Neural progenitor cell (in vitro differentiated cells): ENCODE data around the gene ZRSR2.

Experiments used
- EZH2phosphoT487 ChIP-seq: fragments of 200-600 bp; sonication (generic); IDR thresholded peaks from 2 replicates; pipeline ENCODE4 v1.6.1; 2017; ENCODE audit warnings: antibody characterized with exemption
- TF ChIP-seq, protein P1 (sequence below): fragments of 200-600 bp; sonication (generic); IDR thresholded peaks from 2 replicates; pipeline ENCODE4 v1.5.1; 2017; ENCODE audit warnings: antibody characterized with exemption, mild to moderate bottlenecking

GRCh38 chrX:15849555-15849954 is 59.3 kb downstream of the ZRSR2 start:
- TF ChIP-seq, protein P1, sequence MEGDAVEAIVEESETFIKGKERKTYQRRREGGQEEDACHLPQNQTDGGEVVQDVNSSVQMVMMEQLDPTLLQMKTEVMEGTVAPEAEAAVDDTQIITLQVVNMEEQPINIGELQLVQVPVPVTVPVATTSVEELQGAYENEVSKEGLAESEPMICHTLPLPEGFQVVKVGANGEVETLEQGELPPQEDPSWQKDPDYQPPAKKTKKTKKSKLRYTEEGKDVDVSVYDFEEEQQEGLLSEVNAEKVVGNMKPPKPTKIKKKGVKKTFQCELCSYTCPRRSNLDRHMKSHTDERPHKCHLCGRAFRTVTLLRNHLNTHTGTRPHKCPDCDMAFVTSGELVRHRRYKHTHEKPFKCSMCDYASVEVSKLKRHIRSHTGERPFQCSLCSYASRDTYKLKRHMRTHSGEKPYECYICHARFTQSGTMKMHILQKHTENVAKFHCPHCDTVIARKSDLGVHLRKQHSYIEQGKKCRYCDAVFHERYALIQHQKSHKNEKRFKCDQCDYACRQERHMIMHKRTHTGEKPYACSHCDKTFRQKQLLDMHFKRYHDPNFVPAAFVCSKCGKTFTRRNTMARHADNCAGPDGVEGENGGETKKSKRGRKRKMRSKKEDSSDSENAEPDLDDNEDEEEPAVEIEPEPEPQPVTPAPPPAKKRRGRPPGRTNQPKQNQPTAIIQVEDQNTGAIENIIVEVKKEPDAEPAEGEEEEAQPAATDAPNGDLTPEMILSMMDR = peak; percentile 60
- no peak for TF ChIP-seq EZH2phosphoT487
